Renal cortex interstitium (tissue), 15 donors: Measurements from ENCODE around the gene ENO2. TPM values are rescaled to one million over a fixed set of nuclear protein-coding genes. Genes with fewer than 3 reads are reported as not detected.
"Not testable (repeated sequence)": the region's sequence is repeated elsewhere in the genome, so short reads cannot be mapped to it uniquely, and the experiment has no call there.

Experiments used
- DNase-seq, 11 donors: peaks; one replicate each; pipeline ENCODE4 v3.0.0-alpha.2; 2013; ENCODE audit warnings: low read depth in 9 of 11, low spot score in 4 of 11; ENCODE audit errors: extremely low read depth in 1 of 11
- long read RNA-seq, 16 experiments: transcript quantifications; one replicate each; lab custom pipeline, GENCODE V29; 2026
- polyA plus RNA-seq, 3 donors: library from polyadenylated mRNA; unstranded; fragments of 120-200 nt; gene quantifications; one replicate each; pipeline ENCODE4 v1.2.1, GENCODE V29; 2013; ENCODE audit not compliant: insufficient read length in 3 of 3

The ENO2 gene
- 10 to 100 TPM; 12.7 to 25.7 (median 13.5) TPM for polyA plus RNA-seq
- long read RNA-seq, donor 1, partial matches to known transcripts: 8 of 9 reads
- long read RNA-seq, donor 1, other reads (novel, unspliced or antisense): 0 of 9 reads
- long read RNA-seq, donor 2, partial matches to known transcripts: 0 of 1 reads
- long read RNA-seq, donor 2, other reads (novel, unspliced or antisense): 0 of 1 reads
- long read RNA-seq, donor 3, partial matches to known transcripts: 0 of 1 reads
- long read RNA-seq, donor 3, other reads (novel, unspliced or antisense): 0 of 1 reads
- long read RNA-seq, donor 4, partial matches to known transcripts: 0 of 2 reads
- long read RNA-seq, donor 4, other reads (novel, unspliced or antisense): 0 of 2 reads
- long read RNA-seq, donor 5: 0 reads
- long read RNA-seq, donor 6, partial matches to known transcripts: 0 of 2 reads
- long read RNA-seq, donor 6, other reads (novel, unspliced or antisense): 0 of 2 reads
- long read RNA-seq, donor 7, partial matches to known transcripts: 0 of 1 reads
- long read RNA-seq, donor 7, other reads (novel, unspliced or antisense): 0 of 1 reads
- long read RNA-seq, donor 8, partial matches to known transcripts: 6 of 8 reads
- long read RNA-seq, donor 8, other reads (novel, unspliced or antisense): 0 of 8 reads
- long read RNA-seq, donor 9, partial matches to known transcripts: 0 of 1 reads
- long read RNA-seq, donor 9, other reads (novel, unspliced or antisense): 0 of 1 reads
- long read RNA-seq, donor 10, partial matches to known transcripts: 0 of 2 reads
- long read RNA-seq, donor 10, other reads (novel, unspliced or antisense): 0 of 2 reads
- long read RNA-seq, donor 11: 0 reads
- long read RNA-seq, donor 12, partial matches to known transcripts: 0 of 3 reads
- long read RNA-seq, donor 12, other reads (novel, unspliced or antisense): 0 of 3 reads
- long read RNA-seq, donor 13: 0 reads
- long read RNA-seq, donor 14, partial matches to known transcripts: 0 of 1 reads
- long read RNA-seq, donor 14, other reads (novel, unspliced or antisense): 0 of 1 reads
- long read RNA-seq, donor 15, partial matches to known transcripts: 0 of 2 reads
- long read RNA-seq, donor 15, other reads (novel, unspliced or antisense): 0 of 2 reads
- long read RNA-seq, donor 16, partial matches to known transcripts: 0 of 7 reads
- long read RNA-seq, donor 16, other reads (novel, unspliced or antisense): 0 of 7 reads

- DNase-seq: no peak
Measured at GRCh38 chr12:6914246-6914946, at the start of gene ENO2. ENO2 (plus strand) TSS chr12:6914580; CDS start chr12:6915833, 1,253 bp downstream.

- DNase-seq: not testable (repeated sequence)
Measured at GRCh38 chr12:6865307-6865706, 49.1 kb upstream of the ENO2 start.

- no peak for DNase-seq
Measured at GRCh38 chr12:6866163-6866919, 48.0 kb upstream of the ENO2 start.

- no peak for DNase-seq
Measured at GRCh38 chr12:6866920-6867412, 47.4 kb upstream of the ENO2 start.

- DNase-seq: peak in 8 of 11 donors; percentile 61 to 79 (median 70)
Measured at GRCh38 chr12:6867413-6868210, 46.8 kb upstream of the ENO2 start, which contains the start of gene TPI1. TPI1 (plus strand) TSS chr12:6867531; CDS start chr12:6867567, 36 bp downstream.

GRCh38 chr12:6868211-6869048 is 46.0 kb upstream of the ENO2 start:
- no peak for DNase-seq

GRCh38 chr12:6869049-6870021 is 45.0 kb upstream of the ENO2 start:
- DNase-seq: peak in 8 of 11 donors; percentile 70 to 84 (median 78)

- not testable (repeated sequence) for DNase-seq
Measured at GRCh38 chr12:6870304-6870703, 44.1 kb upstream of the ENO2 start.

GRCh38 chr12:6871052-6871957 is 43.1 kb upstream of the ENO2 start:
- no peak for DNase-seq

- peak in 9 of 11 donors; percentile 53 to 83 (median 76) for DNase-seq
Measured at GRCh38 chr12:6872073-6873048, 42.0 kb upstream of the ENO2 start.

GRCh38 chr12:6873094-6874014 is 41.0 kb upstream of the ENO2 start, which contains the start of gene SPSB2:
SPSB2 (minus strand) TSS chr12:6873303; CDS start chr12:6872901, 402 bp downstream.
- DNase-seq: peak; percentile 93 to 99 (median 97)

GRCh38 chr12:6874015-6874368 is 40.4 kb upstream of the ENO2 start:
- not testable (repeated sequence) for DNase-seq
